GM23338 (cell line): ENCODE measurements around the gene BDH1. TPM values are rescaled to one million over a fixed set of nuclear protein-coding genes. Genes with fewer than 3 reads are reported as not detected.

Experiments used
- ATAC-seq: fragments of 200-7000 bp; cut with Tn5 transposase; 3 replicates; pipeline ENCODE4 v1.9.1; 2020
- DNase-seq: peaks from one replicate; pipeline ENCODE4 v3.0.0-alpha.2; 2015; ENCODE audit warnings: low spot score
- H2AFZ ChIP-seq: fragments of 200-600 bp; sonication (generic); 2 replicates; pipeline ENCODE4 v1.8.0; 2016; ENCODE audit warnings: antibody characterized with exemption, mild to moderate bottlenecking, moderate library complexity
- H3F3A ChIP-seq: fragments of 200-600 bp; sonication (generic); replicated peaks from 2 replicates; pipeline ENCODE4 v1.8.0; 2017; ENCODE audit warnings: antibody characterized with exemption, mixed run types, low read depth
- H3K27ac ChIP-seq: fragments of 200-600 bp; sonication (generic); 2 replicates; pipeline ENCODE4 v1.6.1; 2016; ENCODE audit warnings: low read depth
- H3K27me3 ChIP-seq: fragments of 200-600 bp; sonication (generic); 2 replicates; pipeline ENCODE4 v1.8.0; 2016; ENCODE audit warnings: mild to moderate bottlenecking, mixed run types, moderate library complexity; ENCODE audit not compliant: insufficient read depth
- H3K36me3 ChIP-seq: fragments of 200-600 bp; sonication (generic); 2 replicates; pipeline ENCODE4 v1.8.0; 2016; ENCODE audit warnings: mild to moderate bottlenecking; ENCODE audit not compliant: insufficient read depth
- H3K4me1 ChIP-seq: fragments of 200-600 bp; sonication (generic); 2 replicates; pipeline ENCODE4 v1.8.0; 2016; ENCODE audit warnings: mild to moderate bottlenecking, moderate library complexity; ENCODE audit not compliant: insufficient read depth
- H3K4me2 ChIP-seq: fragments of 200-600 bp; sonication (generic); 2 replicates; pipeline ENCODE4 v1.7.1; 2017; ENCODE audit warnings: mixed run types
- H3K4me3 ChIP-seq: fragments of 200-600 bp; sonication (generic); 2 replicates; pipeline ENCODE4 v1.6.1; 2016; ENCODE audit warnings: mixed run types
- H3K79me2 ChIP-seq: fragments of 200-600 bp; sonication (generic); replicated peaks from 2 replicates; pipeline ENCODE4 v1.8.0; 2017; ENCODE audit warnings: mild to moderate bottlenecking; ENCODE audit not compliant: insufficient read depth
- H3K9me2 ChIP-seq: fragments of 200-600 bp; sonication (generic); 2 replicates; pipeline ENCODE4 v1.8.0; 2017; ENCODE audit not compliant: insufficient read depth
- H4K20me1 ChIP-seq: fragments of 200-600 bp; sonication (generic); replicated peaks from 2 replicates; pipeline ENCODE4 v1.8.0; 2017; ENCODE audit warnings: mild to moderate bottlenecking; ENCODE audit not compliant: insufficient read depth
- H3K27ac Mint-ChIP-seq: 2 replicates; pipeline ENCODE4 v1.8.0; 2020; ENCODE audit warnings: inconsistent platforms, mild to moderate bottlenecking, moderate library complexity, mixed read lengths
- H3K27me3 Mint-ChIP-seq: 3 replicates; pipeline ENCODE4 v1.8.0; 2022; ENCODE audit warnings: low read depth, mild to moderate bottlenecking, moderate library complexity, mixed read lengths, inconsistent platforms; ENCODE audit not compliant: insufficient read depth, poor library complexity
- H3K36me3 Mint-ChIP-seq: 3 replicates; pipeline ENCODE4 v1.8.0; 2021; ENCODE audit warnings: low read depth, mild to moderate bottlenecking, inconsistent platforms, moderate library complexity, mixed read lengths
- H3K4me1 Mint-ChIP-seq: 3 replicates; pipeline ENCODE4 v1.8.0; 2020; ENCODE audit warnings: mild to moderate bottlenecking, inconsistent platforms, mixed read lengths
- H3K4me3 Mint-ChIP-seq: 3 replicates; pipeline ENCODE4 v1.8.0; 2021; ENCODE audit warnings: moderate library complexity, mild to moderate bottlenecking, inconsistent platforms, mixed read lengths
- H3K9me3 Mint-ChIP-seq: 3 replicates; pipeline ENCODE4 v1.8.0; 2020; ENCODE audit warnings: moderate library complexity, mild to moderate bottlenecking, inconsistent platforms, mixed read lengths
- EZH2 ChIP-seq: fragments of 200-600 bp; sonication (generic); IDR thresholded peaks from one replicate; pipeline ENCODE4 v1.8.0; 2017; ENCODE audit warnings: antibody characterized with exemption, mild to moderate bottlenecking, low read depth; ENCODE audit not compliant: unreplicated experiment
- REST ChIP-seq: IDR thresholded peaks from one replicate; pipeline ENCODE4 v1.6.1; 2018; ENCODE audit warnings: antibody characterized with exemption; ENCODE audit not compliant: unreplicated experiment
- STAT1 ChIP-seq: IDR thresholded peaks from one replicate; pipeline ENCODE4 v1.6.1; 2016; ENCODE audit warnings: antibody characterized with exemption; ENCODE audit not compliant: unreplicated experiment
- ZNF114 ChIP-seq: fragments of 250-450 bp; sonication (Bioruptor Pico); IDR thresholded peaks from 2 replicates; pipeline ENCODE4 v1.5.0; 2020; ENCODE audit warnings: mild to moderate bottlenecking, moderate library complexity
- ZNF462 ChIP-seq: fragments of 250-450 bp; sonication (Bioruptor Pico); IDR thresholded peaks from 2 replicates; pipeline ENCODE4 v1.5.0; 2020; ENCODE audit warnings: mild to moderate bottlenecking, moderate library complexity
- polyA plus RNA-seq: library from polyadenylated mRNA; unstranded; fragments of >200 nt; fragmentation: Nextera tagmentation; extraction: Ambion mirVana; gene quantifications from 2 replicates; pipeline ENCODE4 v1.2.1, GENCODE V29; 2016
- total RNA-seq: library from RNA; depleted of rRNA; stranded (reverse); fragments of >200 nt; shearing (Covaris generic); gene quantifications from 2 replicates; pipeline ENCODE4 v1.2.3, GENCODE V29; 2014

Gene BDH1
- total and polyA plus RNA-seq, 2 experiments from 2014 or later = 18.1 to 19.3 TPM

- DNase-seq (peak; percentile 56), ATAC-seq (no peak)
- H3K4me3 ChIP-seq = no peak overlapping the region
- no peak overlapping the region for H2AFZ ChIP-seq
- H3K79me2 ChIP-seq = no peaks in the 10 kb centered on the region
- no peaks in the 10 kb centered on the region; the same call in 1 of the 2 replicates for H3K9me2 ChIP-seq
- Mint-ChIP-seq H3K36me3 (peaks cover 78% of the 10 kb centered on the region), H3K27me3 (peaks cover 2% of the 10 kb centered on the region), H3K4me1 (peaks cover 14% of the 10 kb centered on the region), H3K4me3 (no peak overlapping the region; the same call in 2 of the 3 replicates), H3K27ac (no peak overlapping the region), H3K9me3 (peaks cover 90% of the 10 kb centered on the region)
- no peaks in the 10 kb centered on the region for H3K27me3 ChIP-seq
- H3K27ac ChIP-seq = no peak overlapping the region
- H3F3A ChIP-seq = no peaks in the 10 kb centered on the region
- peaks cover 35% of the 10 kb centered on the region for H3K36me3 ChIP-seq
- peaks cover 22% of the 10 kb centered on the region for H3K4me1 ChIP-seq
- TF ChIP-seq EZH2 (no peak), STAT1 (no peak), REST (no peak), ZNF462 (CRISPR knock-in tag) (no peak), ZNF114 (CRISPR knock-in tag) (no peak)
- H4K20me1 ChIP-seq = no peaks in the 10 kb centered on the region
- no peak overlapping the region for H3K4me2 ChIP-seq
Measured at GRCh38 chr3:197564097-197564843, 8.5 kb upstream of the BDH1 start.
